ENCODE measurements around the gene NAA10. TPM values are rescaled to one million over a fixed set of nuclear protein-coding genes. Genes with fewer than 3 reads are reported as not detected.

The NAA10 gene
- total and polyA plus RNA-seq, 4 donors, result 33.1 to 146 (median 104) TPM

- TF ChIP-seq, protein P1, sequence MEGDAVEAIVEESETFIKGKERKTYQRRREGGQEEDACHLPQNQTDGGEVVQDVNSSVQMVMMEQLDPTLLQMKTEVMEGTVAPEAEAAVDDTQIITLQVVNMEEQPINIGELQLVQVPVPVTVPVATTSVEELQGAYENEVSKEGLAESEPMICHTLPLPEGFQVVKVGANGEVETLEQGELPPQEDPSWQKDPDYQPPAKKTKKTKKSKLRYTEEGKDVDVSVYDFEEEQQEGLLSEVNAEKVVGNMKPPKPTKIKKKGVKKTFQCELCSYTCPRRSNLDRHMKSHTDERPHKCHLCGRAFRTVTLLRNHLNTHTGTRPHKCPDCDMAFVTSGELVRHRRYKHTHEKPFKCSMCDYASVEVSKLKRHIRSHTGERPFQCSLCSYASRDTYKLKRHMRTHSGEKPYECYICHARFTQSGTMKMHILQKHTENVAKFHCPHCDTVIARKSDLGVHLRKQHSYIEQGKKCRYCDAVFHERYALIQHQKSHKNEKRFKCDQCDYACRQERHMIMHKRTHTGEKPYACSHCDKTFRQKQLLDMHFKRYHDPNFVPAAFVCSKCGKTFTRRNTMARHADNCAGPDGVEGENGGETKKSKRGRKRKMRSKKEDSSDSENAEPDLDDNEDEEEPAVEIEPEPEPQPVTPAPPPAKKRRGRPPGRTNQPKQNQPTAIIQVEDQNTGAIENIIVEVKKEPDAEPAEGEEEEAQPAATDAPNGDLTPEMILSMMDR (IDR thresholded peaks at IDR 0.05; ENCODE audit: control extremely low read depth, extremely low read depth), result no peak
- Histone ChIP-seq H3K27me3 (ENCODE audit: control insufficient read depth in 3 of 3, insufficient read depth in 3 of 3, low read length in 2 of 3) (peaks cover 0 to 3% (median 0%) of the 10 kb centered on the region in 3 donors), H3K4me1 (ENCODE audit: control insufficient read depth in 5 of 5, insufficient read depth in 5 of 5, low read length in 5 of 5) (peaks cover 0 to 24% (median 10%) of the 10 kb centered on the region in 5 donors), H3K9ac (ENCODE audit: insufficient read depth in 1 of 2, low read length in 2 of 2) (no peak overlapping the region), H3K27ac (ENCODE audit: low read depth in 1 of 2, low read length in 1 of 2) (peak overlapping the region in 1 of 2 donors; percentile 15), H3K36me3 (ENCODE audit: control insufficient read depth in 4 of 4, insufficient read depth in 4 of 4, low read length in 4 of 4) (peaks cover 0 to 9% (median 0%) of the 10 kb centered on the region in 4 donors), H3K9me3 (ENCODE audit: control insufficient read depth in 4 of 4, insufficient read depth in 3 of 4, low read length in 3 of 4) (no peaks in the 10 kb centered on the region), H3K4me3 (no peak overlapping the region)
- ATAC-seq (ENCODE audit: insufficient read depth, low FRiP score) (no peak), DNase-seq (peak in 1 of 3 donors; percentile 40)
- WGBS, 2 donors, result 59 to 63% methylated on average over 22 to 40 of the region's 40 CpGs
Observed at GRCh38 chrX:153921511-153922446, 13.1 kb downstream of the NAA10 start.

- Histone ChIP-seq H3K27me3 (ENCODE audit: control insufficient read depth in 3 of 3, insufficient read depth in 3 of 3, low read length in 2 of 3) (peaks cover 0 to 3% (median 0%) of the 10 kb centered on the region in 3 donors), H3K4me1 (ENCODE audit: control insufficient read depth in 5 of 5, insufficient read depth in 5 of 5, low read length in 5 of 5) (peaks cover 0 to 18% (median 10%) of the 10 kb centered on the region in 5 donors), H3K4me3 (no peak overlapping the region), H3K27ac (ENCODE audit: low read depth in 1 of 2, low read length in 1 of 2) (no peak overlapping the region), H3K9me3 (ENCODE audit: control insufficient read depth in 4 of 4, insufficient read depth in 3 of 4, low read length in 3 of 4) (no peaks in the 10 kb centered on the region), H3K9ac (ENCODE audit: insufficient read depth in 1 of 2, low read length in 2 of 2) (no peak overlapping the region), H3K36me3 (ENCODE audit: control insufficient read depth in 4 of 4, insufficient read depth in 4 of 4, low read length in 4 of 4) (peaks cover 0 to 9% (median 0%) of the 10 kb centered on the region in 4 donors)
- TF ChIP-seq, protein P1 (IDR thresholded peaks at IDR 0.05; ENCODE audit: control extremely low read depth, extremely low read depth), result no peak
- no peak for ATAC-seq (ENCODE audit: insufficient read depth, low FRiP score)
- DNase-seq, result no peak
- WGBS, 2 donors, result 69 to 71% methylated on average over 15 to 16 of the region's 16 CpGs
Observed at GRCh38 chrX:153921070-153921469, 13.8 kb downstream of the NAA10 start.

DNA sequence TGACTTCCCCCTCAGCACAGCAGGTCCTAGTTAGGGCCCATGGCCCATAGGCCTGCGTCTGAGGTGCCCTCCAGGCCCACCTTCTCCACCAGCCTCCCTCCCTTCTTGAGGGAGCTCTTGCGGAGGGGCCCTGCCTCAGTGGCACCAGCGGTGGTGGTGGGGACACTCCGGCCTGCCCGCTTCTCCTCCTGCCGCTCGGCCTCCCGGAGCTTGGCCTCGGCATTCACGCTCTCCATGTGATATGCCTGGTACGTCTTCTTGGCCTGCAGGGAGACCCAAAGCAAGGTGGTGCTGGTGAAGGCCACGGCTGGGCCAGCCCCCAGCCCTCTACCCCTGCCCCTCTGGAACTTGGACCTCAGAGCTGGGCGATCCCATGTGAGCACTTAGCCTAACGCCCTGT, 14.3 kb downstream of the NAA10 start:
- Histone ChIP-seq H3K4me3 (no peak overlapping the region), H3K27ac (ENCODE audit: low read depth in 1 of 2, low read length in 1 of 2) (no peak overlapping the region), H3K27me3 (ENCODE audit: control insufficient read depth in 3 of 3, insufficient read depth in 3 of 3, low read length in 2 of 3) (peaks cover 0 to 3% (median 0%) of the 10 kb centered on the region in 3 donors), H3K9ac (ENCODE audit: insufficient read depth in 1 of 2, low read length in 2 of 2) (no peak overlapping the region), H3K4me1 (ENCODE audit: control insufficient read depth in 5 of 5, insufficient read depth in 5 of 5, low read length in 5 of 5) (peaks cover 0 to 15% (median 10%) of the 10 kb centered on the region in 5 donors), H3K9me3 (ENCODE audit: control insufficient read depth in 4 of 4, insufficient read depth in 3 of 4, low read length in 3 of 4) (no peaks in the 10 kb centered on the region), H3K36me3 (ENCODE audit: control insufficient read depth in 4 of 4, insufficient read depth in 4 of 4, low read length in 4 of 4) (peaks cover 0 to 9% (median 0%) of the 10 kb centered on the region in 4 donors)
- ATAC-seq (ENCODE audit: insufficient read depth, low FRiP score) (no peak), DNase-seq (no peak)
- TF ChIP-seq, protein P1 (IDR thresholded peaks at IDR 0.05; ENCODE audit: control extremely low read depth, extremely low read depth), result no peak
- 91 to 97% methylated on average over 13 to 14 of the region's 14 CpGs for WGBS, 2 donors

All from lung (tissue), 12 donors.